ENCODE results near the gene OSBPL1A.

OSBPL1A gene

DNA sequence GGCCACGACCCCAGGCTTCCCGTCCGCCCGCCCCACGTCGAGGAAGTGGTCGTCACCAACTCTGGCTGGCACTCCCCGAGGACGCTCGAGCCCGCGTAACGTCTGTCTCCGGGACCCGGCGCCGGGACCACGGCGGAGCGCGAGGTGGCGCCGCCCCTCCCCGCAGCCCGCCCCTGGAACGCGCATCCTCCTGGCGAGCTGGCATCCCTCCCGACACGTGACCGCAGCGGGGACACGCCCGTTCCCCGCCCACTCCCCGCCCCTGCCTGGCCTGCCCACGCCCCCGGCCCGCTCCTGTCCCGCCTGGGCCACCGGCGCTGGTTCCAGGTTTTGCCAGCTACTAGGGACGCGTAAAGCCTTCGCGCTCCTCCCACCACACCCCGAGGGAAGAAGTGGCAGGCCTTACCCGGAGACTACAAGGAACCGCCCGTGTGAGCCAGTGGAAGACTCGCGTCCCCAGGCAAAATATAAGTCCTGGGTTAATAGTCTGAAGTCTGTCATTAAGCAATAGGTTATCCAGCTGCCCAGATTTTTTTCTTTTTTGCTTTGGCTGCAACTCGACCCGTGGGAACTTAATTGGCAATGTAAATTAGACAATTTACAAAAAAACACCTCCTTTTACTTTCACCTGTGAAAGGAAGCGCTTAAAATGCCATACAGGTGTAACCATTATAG is at the start of gene OSBPL1A:
OSBPL1A (minus strand) TSS at position 131 of the 675 bp plus-strand sequence. CDS start 20,291 bp downstream, outside the sequence.
- peak; percentile 74 to 77 for DNase-seq (ENCODE audit: low read depth in 2 of 2)

GRCh38 chr18:24446953-24447538 is 49.4 kb upstream of the OSBPL1A start:
- DNase-seq (ENCODE audit: low read depth in 2 of 2) = no peak

DNA sequence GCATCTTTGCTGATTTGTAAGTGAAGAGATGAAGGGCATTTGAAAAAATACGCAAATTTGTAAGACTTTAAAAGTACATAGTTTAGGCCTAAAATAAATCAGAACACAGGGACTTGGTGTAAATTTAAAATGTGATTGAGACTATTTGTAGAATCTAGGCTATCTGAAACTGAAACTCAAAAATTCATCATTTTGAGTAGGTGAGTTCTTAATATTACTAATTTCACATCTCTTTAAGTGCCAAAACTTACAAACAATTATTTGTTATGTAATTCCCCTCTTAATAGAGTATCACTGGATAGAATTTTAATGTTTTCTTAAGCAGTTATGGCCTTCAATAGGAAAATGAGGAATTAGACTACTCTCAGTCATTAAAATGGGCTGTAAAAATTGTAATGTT is 48.8 kb upstream of the OSBPL1A start:
- DNase-seq (ENCODE audit: low read depth in 2 of 2) = no peak

DNA sequence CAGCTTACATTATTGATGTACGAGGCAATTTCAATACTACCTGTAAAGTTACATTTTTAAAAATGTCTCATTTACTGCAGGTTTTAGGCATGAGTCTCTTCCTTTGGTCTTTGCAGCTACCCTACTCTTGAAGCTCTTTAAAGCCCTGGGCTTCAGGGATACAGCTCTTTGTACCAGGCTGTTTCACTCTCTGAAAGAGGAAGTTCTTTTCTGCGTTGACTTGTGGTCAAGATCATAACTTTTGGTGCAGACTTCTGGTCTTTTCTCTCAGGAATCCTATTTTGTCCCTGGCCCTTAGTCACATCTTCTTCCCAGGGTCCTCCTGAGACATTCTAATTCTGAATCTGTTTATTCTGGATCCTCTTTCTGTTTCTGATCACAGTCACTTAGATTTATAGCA is 46.2 kb upstream of the OSBPL1A start:
- DNase-seq (ENCODE audit: low read depth in 2 of 2) = no peak

- no peak for DNase-seq (ENCODE audit: low read depth in 2 of 2)
These were observed 39.3 kb upstream of the OSBPL1A start for GRCh38 chr18:24436939-24437338.

DNA sequence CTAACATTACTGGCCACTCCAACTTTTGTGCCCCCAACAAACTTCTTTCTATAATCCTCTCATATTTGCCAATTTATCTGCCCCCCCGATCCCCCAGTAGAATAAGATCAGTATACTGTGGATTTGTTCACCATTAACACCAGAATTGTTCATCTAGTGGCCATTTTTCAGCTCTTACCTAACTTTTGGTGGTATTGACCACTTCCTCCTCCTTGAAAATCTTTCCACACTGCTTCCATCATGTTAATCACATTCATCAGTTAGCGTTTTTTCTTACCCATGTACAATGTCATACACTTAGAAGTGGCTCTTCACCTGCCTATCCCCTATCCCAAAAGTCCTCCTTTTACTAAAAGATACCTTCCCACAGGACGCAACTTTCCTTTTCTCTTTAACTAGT is 35.0 kb upstream of the OSBPL1A start:
- DNase-seq (ENCODE audit: low read depth in 2 of 2) = no peak

- DNase-seq (ENCODE audit: low read depth in 2 of 2) = no peak
These were observed 31.6 kb upstream of the OSBPL1A start for GRCh38 chr18:24429188-24429587.

- no peak for DNase-seq (ENCODE audit: low read depth in 2 of 2)
These were observed 31.1 kb upstream of the OSBPL1A start for GRCh38 chr18:24428709-24429108.

GRCh38 chr18:24427484-24427883 is 29.9 kb upstream of the OSBPL1A start:
- no peak for DNase-seq (ENCODE audit: low read depth in 2 of 2)

GRCh38 chr18:24426398-24427294 is 29.0 kb upstream of the OSBPL1A start, which contains the start of gene IMPACT:
IMPACT (plus strand) TSS chr18:24426670; CDS start chr18:24426757, 87 bp downstream.
- peak; percentile 69 to 78 for DNase-seq (ENCODE audit: low read depth in 2 of 2)

DNA sequence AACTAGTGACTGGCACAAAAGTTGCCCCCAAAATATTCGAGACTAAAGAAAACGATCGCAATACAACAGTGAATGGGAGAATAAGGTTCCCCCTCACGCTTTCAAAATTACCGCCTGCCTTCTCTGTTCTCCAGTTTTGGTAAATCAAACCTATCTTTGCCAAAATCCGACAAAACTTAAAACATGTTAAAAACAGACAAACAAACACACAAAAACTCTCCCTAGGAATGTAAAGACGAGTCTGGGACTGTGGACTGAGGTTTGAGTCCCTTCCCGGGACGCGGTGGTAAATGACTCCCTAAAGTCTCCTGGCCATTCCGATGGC is 28.4 kb upstream of the OSBPL1A start:
- DNase-seq (ENCODE audit: low read depth in 2 of 2) = no peak

- no peak for DNase-seq (ENCODE audit: low read depth in 2 of 2)
These were observed 24.2 kb upstream of the OSBPL1A start for GRCh38 chr18:24421831-24422230.

GRCh38 chr18:24420551-24420950 is 22.9 kb upstream of the OSBPL1A start:
- DNase-seq (ENCODE audit: low read depth in 2 of 2) = no peak

- DNase-seq (ENCODE audit: low read depth in 2 of 2) = no peak
These were observed 19.9 kb upstream of the OSBPL1A start for GRCh38 chr18:24417480-24417879.

DNA sequence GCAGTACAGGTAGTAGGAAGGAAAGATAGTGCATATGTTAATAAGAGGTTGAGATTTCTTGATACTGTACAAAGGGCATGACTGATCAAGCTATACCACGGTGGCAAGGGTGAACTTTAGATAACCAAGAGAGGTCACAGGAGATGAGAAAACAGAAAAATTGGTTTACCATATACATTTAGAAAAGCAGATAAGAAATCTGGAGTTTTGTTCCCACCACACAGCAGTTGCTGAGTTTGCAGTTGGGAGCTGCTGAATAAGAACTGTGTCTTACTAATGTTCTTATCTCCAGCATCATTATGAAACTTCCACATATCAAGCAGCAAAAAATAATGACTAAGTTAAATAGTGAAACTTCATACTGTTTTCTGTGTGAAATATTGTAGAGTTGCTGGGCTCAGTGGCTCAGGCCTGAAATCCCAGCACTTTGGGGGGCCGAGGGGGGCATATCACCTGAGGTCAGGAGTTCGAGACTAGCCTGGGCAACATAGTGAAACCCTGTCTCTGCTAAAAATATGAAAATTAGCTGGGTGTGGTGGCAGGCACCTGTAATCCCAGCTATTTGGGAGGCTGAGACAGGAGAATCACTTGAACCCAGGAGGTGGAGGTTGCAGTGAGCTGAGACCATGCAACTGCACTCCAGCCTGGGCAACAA is 16.9 kb upstream of the OSBPL1A start:
- no peak for DNase-seq (ENCODE audit: low read depth in 2 of 2)

DNA sequence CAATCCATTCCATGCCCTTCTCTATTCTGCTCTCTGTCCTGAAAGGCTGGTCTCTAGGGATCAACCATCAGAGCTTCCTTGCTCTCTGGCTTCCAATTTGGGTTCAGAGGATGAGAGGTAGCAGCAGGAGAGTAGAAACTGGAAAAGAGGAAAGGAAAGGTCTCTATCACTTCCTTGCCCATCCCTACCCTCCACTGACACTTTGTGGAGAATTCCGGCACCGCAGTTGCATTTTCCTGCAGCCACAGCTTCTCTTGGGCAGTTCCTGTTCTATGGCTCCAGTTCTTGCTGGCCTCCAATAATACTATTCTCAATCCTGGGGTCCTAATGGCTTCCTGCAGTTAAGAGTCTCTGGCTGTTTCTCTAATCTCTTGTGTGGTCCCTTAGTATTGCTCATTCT is 15.5 kb upstream of the OSBPL1A start:
- no peak for DNase-seq (ENCODE audit: low read depth in 2 of 2)

DNA sequence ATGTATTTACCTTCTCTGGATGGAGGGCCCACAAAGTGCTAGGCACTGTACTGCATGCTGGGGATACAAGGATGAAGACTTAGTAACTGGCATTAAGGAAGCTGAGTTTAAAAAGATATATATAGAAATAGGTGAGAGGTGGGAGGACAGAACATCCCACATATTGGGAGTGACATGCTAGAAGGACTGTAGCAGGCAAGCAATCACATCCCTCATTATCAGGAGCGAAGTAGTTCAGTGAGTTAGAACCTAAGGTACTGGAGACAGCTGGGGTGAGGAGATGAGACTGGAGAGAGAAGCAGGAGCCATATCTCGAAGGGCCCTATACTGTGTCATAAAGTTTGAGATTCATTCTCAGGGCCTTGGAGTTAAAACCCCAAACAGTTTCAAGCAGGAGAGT is 10.9 kb upstream of the OSBPL1A start:
- DNase-seq (ENCODE audit: low read depth in 2 of 2) = no peak

DNA sequence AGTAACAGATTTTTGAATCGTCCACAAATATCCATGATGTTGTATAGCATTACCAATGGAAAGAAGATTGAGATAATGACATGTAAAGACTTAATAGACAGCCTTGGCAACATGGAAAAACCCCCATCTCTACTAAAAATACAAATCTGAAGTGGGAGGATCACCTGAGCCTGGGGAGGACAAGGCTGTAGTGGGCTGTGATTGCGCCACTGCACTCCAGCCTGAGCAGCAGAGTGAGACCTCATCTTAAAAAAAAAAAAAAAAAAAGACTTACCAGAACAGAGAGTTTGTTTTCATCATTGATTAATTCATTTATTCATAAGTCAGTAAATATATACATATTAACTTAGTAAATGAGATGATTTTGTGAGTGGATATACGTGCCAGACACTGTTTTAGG is 7.0 kb upstream of the OSBPL1A start:
- DNase-seq (ENCODE audit: low read depth in 2 of 2) = no peak

GRCh38 chr18:24403076-24403475 is 5.5 kb upstream of the OSBPL1A start:
- no peak for DNase-seq (ENCODE audit: low read depth in 2 of 2)

DNA sequence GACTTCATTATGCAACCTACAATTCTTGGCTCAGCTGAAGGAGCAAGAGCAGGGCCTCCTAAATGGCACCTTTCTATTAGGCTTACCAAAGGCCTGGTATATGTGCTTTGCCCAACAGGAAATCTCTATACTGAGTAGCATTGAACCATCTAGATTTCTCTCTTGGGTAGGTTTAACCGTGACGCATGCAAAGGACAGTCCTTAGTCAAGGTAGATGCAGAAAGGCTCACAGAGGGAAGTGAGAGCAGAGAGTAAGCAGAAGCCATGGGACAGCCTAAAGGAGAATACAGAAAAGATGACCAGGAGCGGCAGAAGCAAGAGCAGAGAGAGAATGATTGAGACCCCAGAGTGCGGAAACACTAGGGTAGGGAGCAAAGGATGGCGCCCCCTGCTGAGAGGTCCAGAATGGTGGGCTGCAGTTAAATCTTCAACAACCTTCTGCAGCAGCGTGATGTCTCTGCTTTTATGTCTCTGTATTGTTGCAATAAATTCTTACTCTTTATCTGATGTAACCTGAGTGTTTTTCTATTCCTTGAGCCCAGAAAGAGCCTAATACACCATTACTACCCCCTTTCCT is 4.7 kb upstream of the OSBPL1A start:
- peak in 1 of 2 donors; percentile 11 for DNase-seq (ENCODE audit: low read depth in 2 of 2)

DNA sequence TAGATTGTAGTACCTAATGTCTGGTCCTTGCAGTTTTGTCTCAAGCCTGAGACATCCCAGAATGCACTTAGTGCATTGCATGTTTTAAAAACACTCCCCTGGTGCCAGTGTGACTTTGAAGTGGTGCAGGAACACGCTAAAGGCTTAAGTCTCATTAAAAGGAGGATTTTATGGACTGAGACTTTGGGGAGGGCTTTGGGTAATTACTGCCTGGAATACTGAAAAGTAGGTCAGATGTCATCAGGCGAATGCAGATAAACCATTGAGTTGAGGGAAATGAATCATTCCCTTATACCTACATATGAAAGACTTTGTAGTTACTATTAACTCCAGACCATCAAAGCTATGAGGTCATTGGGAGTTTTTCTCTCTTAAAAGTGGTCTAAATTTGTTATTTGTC is 3.0 kb upstream of the OSBPL1A start:
- no peak for DNase-seq (ENCODE audit: low read depth in 2 of 2)

DNA sequence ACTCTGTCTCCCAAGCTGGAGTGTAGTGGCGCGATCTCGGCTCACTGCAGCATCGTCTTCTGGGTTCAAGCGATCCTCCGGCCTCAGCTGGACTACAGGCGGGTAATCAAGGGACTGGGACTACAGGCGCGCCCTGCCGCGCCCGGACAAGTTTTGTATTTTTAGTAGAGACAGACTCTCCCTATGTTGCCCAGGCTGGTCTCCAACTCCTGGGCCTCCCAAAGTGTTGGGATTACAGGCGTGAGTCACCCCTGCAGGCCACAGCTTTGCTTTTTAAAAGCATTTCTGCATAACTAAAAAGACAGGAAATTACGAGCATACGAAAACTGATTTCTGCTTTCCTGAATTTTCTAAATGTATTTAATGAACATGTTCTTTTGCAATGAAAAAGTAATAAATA is 916 bp upstream of the OSBPL1A start:
- no peak for DNase-seq (ENCODE audit: low read depth in 2 of 2)

All from stimulated activated CD4-positive, alpha-beta T cell treated with anti-CD3 and anti-CD28 coated beads, Interleukin-1b, Interleukin-23, amount 100 ng/mL, for 4 hours (primary cell).